Ectodermal cell (in vitro differentiated cells): ENCODE results near the gene ACSBG1.
A peak's percentile ranks its signal among the peaks of the same experiment; 100 is the strongest.

ENCODE experiments used
- H3K27ac ChIP-seq: 2 replicates; pipeline ENCODE4 v1.7.0; 2013; ENCODE audit warnings: mild to moderate bottlenecking, low read depth, low read length; ENCODE audit not compliant: insufficient read depth, poor library complexity, severe bottlenecking
- H3K27me3 ChIP-seq: 2 replicates; pipeline ENCODE4 v1.7.0; 2013; ENCODE audit warnings: mild to moderate bottlenecking, low read length; ENCODE audit not compliant: insufficient read depth, control insufficient read depth, poor library complexity, severe bottlenecking
- H3K36me3 ChIP-seq: one replicate; pipeline ENCODE4 v1.7.0; 2013; ENCODE audit warnings: low read length; ENCODE audit not compliant: control insufficient read depth, insufficient read depth
- H3K4me1 ChIP-seq: one replicate; pipeline ENCODE4 v1.7.0; 2013; ENCODE audit warnings: low read length; ENCODE audit not compliant: control insufficient read depth, insufficient read depth
- H3K4me3 ChIP-seq: 2 replicates; pipeline ENCODE4 v1.7.0; 2013; ENCODE audit warnings: low read depth, low read length, control low read depth; ENCODE audit not compliant: insufficient read depth
- H3K9me3 ChIP-seq: 2 replicates; pipeline ENCODE4 v1.7.0; 2013; ENCODE audit warnings: mild to moderate bottlenecking, low read length, moderate library complexity; ENCODE audit not compliant: control insufficient read depth
- WGBS, 2 experiments: methylation state at CpG; one replicate each; pipeline ENCODE4 v1.1.7; 2013; ENCODE audit warnings: missing lambda C conversion rate in 2 of 2; 5-methylcytosine and 5-hydroxymethylcytosine counted together

The ACSBG1 gene

DNA sequence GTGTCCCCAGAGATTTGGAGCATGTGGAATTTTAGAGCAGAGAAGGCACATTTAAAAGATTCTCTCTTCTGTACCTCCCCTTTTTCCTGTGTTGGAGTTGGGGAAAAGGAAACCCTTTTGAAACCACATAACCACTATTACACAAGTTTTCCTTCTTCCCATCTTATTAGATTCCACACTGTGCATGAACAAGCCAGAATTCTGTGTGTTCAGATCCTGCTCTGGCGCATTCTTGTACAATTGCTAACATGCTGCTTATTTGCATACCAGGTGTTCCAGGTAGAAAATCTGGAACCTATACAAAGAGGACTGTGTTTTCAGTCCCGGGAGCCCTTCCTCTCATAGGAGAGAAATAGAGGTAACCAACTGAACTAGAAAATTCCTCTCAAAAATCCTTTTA lies 100.6 kb downstream of the ACSBG1 start:
- H3K36me3 ChIP-seq, result no peaks in the 10 kb centered on the region
- H3K27ac ChIP-seq, result no peak overlapping the region
- no peaks in the 10 kb centered on the region for H3K27me3 ChIP-seq
- H3K9me3 ChIP-seq, result no peaks in the 10 kb centered on the region
- 90 to 93% methylated on average over 2 of the region's 2 CpGs for WGBS, 2 experiments
- peaks cover 5% of the 10 kb centered on the region for H3K4me1 ChIP-seq
- no peak overlapping the region for H3K4me3 ChIP-seq

DNA sequence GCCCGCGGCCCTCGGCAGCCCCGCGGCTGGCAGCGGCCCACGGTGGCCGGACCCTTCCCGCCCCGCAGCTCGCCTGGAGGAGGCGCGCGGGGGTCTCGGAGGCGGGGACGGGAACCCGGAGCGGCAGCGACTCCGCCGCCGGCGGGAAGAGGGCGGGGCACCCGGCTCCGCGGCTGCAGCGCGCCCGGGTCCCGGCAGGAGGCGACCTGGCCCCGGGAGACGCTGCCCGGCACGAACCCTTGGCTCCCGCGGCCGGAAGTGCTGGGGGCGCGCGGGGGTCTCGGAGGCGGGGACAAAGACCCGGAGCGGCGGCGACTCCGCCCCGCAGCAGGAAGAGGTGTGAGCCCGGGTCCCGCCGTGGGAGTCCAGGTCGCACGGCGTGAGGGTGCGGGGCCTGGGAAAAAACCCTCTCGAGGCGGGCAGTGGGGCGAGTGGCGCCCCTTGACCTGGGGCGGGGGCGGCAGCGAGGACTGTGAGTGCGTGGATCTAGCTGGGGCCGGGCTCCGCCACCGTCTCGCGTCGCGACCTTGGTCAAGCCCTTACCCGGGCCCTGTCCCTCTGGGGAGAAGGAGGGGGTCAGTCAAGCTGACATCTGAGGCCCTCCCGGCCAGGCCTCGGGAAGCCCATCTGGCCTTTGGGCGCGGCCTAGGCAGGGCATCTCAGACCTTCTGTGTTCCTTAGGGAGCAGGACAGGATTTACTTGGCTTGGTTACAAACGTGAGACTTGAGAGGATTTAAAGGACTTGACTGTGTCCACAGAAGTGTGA lies 102.9 kb downstream of the ACSBG1 start, which contains the start of gene CIB2:
Gene CIB2, minus strand, starts transcription at position 151 of the 767 bp plus-strand sequence. CDS start 230 bp downstream, outside the sequence.
- no peaks in the 10 kb centered on the region for H3K9me3 ChIP-seq
- 0 to 1% methylated on average over 79 of the region's 79 CpGs for WGBS, 2 experiments
- no peaks in the 10 kb centered on the region for H3K27me3 ChIP-seq
- no peak within 1 kb of the TSS for H3K27ac ChIP-seq
- no peaks in the 10 kb centered on the region for H3K36me3 ChIP-seq
- H3K4me1 ChIP-seq, result peaks cover 5% of the 10 kb centered on the region
- peak within 1 kb of the TSS; percentile 74 for H3K4me3 ChIP-seq

DNA sequence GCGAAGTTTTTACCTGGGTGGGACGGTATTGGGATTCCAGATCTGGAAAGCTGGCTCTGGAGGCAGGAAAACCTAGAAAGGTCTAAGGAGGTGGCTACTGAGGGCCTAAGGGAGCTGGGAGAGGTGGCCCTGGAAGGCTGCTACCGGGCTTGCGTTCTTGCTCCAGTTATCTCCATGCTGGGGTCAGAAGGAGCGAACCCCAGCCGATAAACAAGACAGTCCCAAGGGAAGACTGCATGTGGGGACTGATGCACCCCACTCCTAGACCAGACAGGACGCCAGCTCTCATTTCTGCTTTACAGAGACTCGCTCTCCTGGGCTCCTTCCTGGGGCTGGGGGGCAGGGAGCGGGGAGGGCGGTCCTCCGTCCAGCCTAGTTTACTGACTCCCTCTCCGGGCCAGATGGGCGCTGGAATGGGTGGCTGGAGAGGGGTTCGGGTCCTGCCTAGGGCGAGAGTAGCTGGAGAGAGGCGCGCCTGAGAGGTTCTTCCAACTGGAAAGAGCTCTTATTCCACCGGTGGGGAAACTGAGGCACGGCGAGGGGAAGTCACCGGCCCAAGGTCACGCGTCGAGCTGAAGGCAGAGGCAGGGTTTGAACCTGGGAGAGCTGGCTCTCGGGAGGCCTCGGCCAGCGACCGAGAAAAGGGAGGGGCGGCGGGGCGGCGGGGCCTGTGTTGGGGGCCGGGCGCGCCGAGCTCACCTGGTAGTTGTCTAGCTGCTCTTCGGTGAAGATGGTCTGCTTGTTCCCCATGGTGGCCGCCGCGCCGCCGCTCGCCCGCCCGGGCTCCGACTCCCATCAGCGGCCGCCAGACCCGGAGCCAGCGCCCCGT lies 103.7 kb downstream of the ACSBG1 start:
- peak overlapping the region; percentile 74 for H3K4me3 ChIP-seq
- no peak overlapping the region for H3K27ac ChIP-seq
- peaks cover 5% of the 10 kb centered on the region for H3K4me1 ChIP-seq
- no peaks in the 10 kb centered on the region for H3K36me3 ChIP-seq
- no peaks in the 10 kb centered on the region for H3K9me3 ChIP-seq
- 30 to 32% methylated on average over 51 of the region's 51 CpGs for WGBS, 2 experiments
- no peaks in the 10 kb centered on the region for H3K27me3 ChIP-seq

DNA sequence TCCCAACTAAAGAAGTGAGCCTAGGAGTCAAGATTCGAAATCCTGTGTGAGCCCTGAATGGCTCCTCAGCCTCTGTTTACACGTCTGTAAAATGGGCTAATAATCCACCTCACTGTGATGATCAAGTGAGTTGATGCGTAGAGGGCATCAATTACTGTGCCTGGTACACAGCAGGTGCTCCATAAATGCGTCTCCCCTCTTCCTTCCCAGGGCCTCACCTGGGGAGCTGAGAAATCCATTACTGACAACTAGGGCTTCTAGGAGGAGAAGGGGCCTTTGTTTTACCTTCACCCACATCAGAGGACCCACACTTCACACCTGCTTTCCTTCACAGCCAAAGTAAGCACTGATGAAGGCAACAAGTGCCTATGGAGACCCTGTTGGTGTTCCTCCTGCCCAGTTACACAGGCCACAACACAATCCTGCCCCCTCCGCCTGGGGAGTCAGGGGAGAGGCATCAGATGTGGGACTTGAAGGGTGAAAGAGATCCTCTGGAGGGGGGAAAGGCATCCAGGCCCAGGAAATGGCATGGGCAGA lies 104.5 kb downstream of the ACSBG1 start:
- 90 to 94% methylated on average over 5 of the region's 5 CpGs for WGBS, 2 experiments
- Histone ChIP-seq H3K27ac (no peak overlapping the region), H3K27me3 (no peaks in the 10 kb centered on the region), H3K4me3 (no peak overlapping the region), H3K9me3 (no peaks in the 10 kb centered on the region), H3K4me1 (peaks cover 5% of the 10 kb centered on the region), H3K36me3 (no peaks in the 10 kb centered on the region)

DNA sequence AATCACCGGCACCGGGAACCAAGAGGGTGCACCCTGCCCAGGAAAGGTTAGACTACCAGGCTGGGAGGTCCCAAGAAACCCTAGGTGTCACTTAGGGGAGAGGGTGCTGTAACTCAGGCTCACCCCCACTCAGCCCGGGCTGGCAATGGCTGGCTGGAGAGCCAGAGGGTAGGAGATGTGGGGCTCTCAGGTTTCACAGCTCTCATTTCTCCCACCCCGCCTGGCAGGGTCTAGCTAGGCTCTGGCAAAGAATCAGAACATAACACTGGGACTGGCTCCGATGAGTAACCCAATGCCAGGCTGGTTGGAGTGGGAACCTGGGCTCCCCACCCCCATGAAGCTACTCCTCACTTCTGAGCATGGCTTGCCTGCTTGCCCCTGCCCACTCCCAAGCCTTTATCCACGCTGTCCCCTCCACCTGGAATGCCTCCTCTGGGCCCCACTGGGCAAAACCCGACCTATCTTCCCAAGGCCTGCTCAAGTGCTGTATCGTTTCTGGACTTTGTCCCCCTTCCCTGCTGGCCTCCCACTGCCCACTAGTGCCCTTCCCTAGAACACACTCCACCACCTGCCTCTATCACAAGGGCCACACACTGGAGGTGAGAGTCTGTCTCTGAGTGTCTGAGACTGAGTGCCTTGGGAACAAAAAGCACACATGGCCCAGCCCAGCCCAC lies 105.2 kb downstream of the ACSBG1 start:
- no peaks in the 10 kb centered on the region for H3K27me3 ChIP-seq
- H3K4me1 ChIP-seq, result peaks cover 5% of the 10 kb centered on the region
- no peaks in the 10 kb centered on the region for H3K9me3 ChIP-seq
- H3K36me3 ChIP-seq, result no peaks in the 10 kb centered on the region
- H3K4me3 ChIP-seq, result no peak overlapping the region
- WGBS, 2 experiments, result 82 to 85% methylated on average over 8 of the region's 8 CpGs
- no peak overlapping the region for H3K27ac ChIP-seq

DNA sequence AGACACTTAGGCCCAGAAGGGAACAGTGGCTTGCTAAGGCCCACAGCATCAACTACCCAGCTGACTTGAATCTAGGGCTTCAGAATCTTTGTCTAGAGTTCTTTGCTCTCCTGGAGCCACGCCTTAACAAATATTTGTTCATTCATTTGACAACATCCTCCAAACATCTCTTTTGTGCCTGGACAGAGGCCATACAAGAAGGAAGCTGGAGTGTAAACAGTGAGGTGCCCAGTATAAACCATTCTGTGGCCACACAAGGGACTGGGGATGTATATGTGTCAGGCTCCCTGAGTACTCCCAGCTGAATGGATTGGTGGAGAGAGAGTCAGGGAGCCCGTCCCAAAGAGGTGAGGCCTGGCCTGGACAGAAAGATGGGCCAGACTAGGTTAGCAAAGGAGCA lies 106.5 kb downstream of the ACSBG1 start:
- no peaks in the 10 kb centered on the region for H3K9me3 ChIP-seq
- no peak overlapping the region for H3K4me3 ChIP-seq
- H3K36me3 ChIP-seq, result no peaks in the 10 kb centered on the region
- WGBS, 2 experiments, result 91 to 96% methylated on average over 2 of the region's 2 CpGs
- H3K27me3 ChIP-seq, result no peaks in the 10 kb centered on the region
- peaks cover 5% of the 10 kb centered on the region for H3K4me1 ChIP-seq
- H3K27ac ChIP-seq, result no peak overlapping the region

DNA sequence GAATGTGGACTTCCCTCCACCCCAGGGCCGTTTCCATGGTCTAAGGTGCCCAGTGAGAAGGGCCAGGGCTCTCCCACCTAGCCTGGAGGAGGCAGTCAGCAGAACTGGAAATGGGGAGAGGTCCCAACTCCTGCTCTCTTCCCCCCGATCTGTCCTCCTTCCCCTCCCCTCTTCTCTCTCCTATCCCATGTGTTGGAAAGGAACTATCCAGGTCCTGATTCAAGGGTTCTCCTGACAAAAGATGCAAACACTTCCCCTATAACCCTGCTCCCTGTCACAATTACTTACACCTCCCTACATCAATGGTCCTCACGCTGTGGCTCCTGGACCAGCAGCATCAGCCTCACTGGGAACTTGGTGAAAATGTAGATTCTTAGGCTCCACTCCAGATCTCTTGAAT lies 109.1 kb downstream of the ACSBG1 start:
- no peak overlapping the region for H3K27ac ChIP-seq
- peaks cover 14% of the 10 kb centered on the region for H3K4me1 ChIP-seq
- H3K9me3 ChIP-seq, result no peaks in the 10 kb centered on the region
- 85 to 87% methylated on average over 3 of the region's 3 CpGs for WGBS, 2 experiments
- H3K27me3 ChIP-seq, result no peaks in the 10 kb centered on the region
- H3K4me3 ChIP-seq, result no peak overlapping the region
- no peaks in the 10 kb centered on the region for H3K36me3 ChIP-seq

DNA sequence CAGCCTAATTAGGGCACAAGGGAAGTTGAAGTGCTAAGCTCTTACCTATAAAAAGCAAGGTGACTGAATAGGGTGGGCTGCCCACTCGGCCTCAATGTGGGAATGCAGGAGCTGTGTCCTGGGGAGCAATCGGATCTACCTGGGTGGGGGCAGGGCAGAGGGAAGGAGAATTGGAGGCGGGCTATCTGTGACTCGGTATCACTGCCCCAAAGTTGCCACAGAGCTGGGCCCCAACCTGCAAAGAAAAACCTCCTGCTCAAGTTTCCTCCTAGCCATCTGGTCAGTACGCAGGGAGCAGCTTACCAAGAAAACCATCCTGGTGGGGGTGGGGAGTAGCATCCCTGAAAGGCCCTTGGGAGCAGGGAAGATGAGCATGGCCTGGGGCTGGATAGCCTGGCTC lies 113.8 kb downstream of the ACSBG1 start:
- Histone ChIP-seq H3K4me1 (peaks cover 10% of the 10 kb centered on the region), H3K27me3 (no peaks in the 10 kb centered on the region), H3K9me3 (no peaks in the 10 kb centered on the region), H3K27ac (no peak overlapping the region), H3K4me3 (no peak overlapping the region), H3K36me3 (no peaks in the 10 kb centered on the region)
- 50 to 54% methylated on average over 5 of the region's 5 CpGs for WGBS, 2 experiments
